K562 (cell line): ENCODE data around the gene TTLL3. TPM values are rescaled to one million over a fixed set of nuclear protein-coding genes. Genes with fewer than 3 reads are reported as not detected.

ENCODE experiments used
- ARID2 ChIP-seq: fragments of 450-650 bp; IDR thresholded peaks from 2 replicates; pipeline ENCODE4 v1.6.1; 2017; ENCODE audit warnings: antibody characterized with exemption, mild to moderate bottlenecking
- ARNT ChIP-seq, 2 experiments: fragments of 450-650 bp; IDR thresholded peaks; 2 replicates each; pipeline ENCODE4 v1.6.1; 2016; ENCODE audit warnings: mild to moderate bottlenecking in 1 of 2
- CBFA2T2 ChIP-seq: fragments of 450-650 bp; conservative IDR thresholded peaks from 2 replicates; pipeline ENCODE4 v1.6.1; 2017; ENCODE audit warnings: mild to moderate bottlenecking
- CHD4 ChIP-seq: fragments of 200-600 bp; sonication (generic); IDR thresholded peaks from 3 replicates; pipeline ENCODE4 v1.6.1; 2012; ENCODE audit warnings: low read depth, mild to moderate bottlenecking, mixed read lengths, low read length, inconsistent platforms; ENCODE audit not compliant: insufficient read depth, insufficient replicate concordance, poor library complexity, severe bottlenecking
- HIVEP1 ChIP-seq: fragments of 250-450 bp; sonication (Bioruptor Pico); IDR thresholded peaks from 2 replicates; pipeline ENCODE4 v1.4.0; 2020; ENCODE audit warnings: mild to moderate bottlenecking
- KDM1A ChIP-seq, 2 experiments: fragments of 450-650 bp; IDR thresholded peaks; 2 replicates each; pipeline ENCODE4 v1.6.1; 2016; ENCODE audit warnings: mild to moderate bottlenecking in 2 of 2
- KDM2B ChIP-seq: fragments of 250-450 bp; sonication (Bioruptor Pico); IDR thresholded peaks from 2 replicates; pipeline ENCODE4 v1.8.0; 2021; ENCODE audit warnings: mild to moderate bottlenecking, moderate library complexity
- L3MBTL2 ChIP-seq: fragments of 450-650 bp; IDR thresholded peaks from 2 replicates; pipeline ENCODE4 v1.6.1; 2016; ENCODE audit warnings: mild to moderate bottlenecking, moderate library complexity
- NCOR1 ChIP-seq: fragments of 450-650 bp; IDR thresholded peaks from 2 replicates; pipeline ENCODE4 v1.6.1; 2016; ENCODE audit warnings: mild to moderate bottlenecking, moderate library complexity
- NFYB ChIP-seq: IDR thresholded peaks from 2 replicates; pipeline ENCODE4 v1.6.1; 2011; ENCODE audit warnings: mild to moderate bottlenecking, moderate library complexity; ENCODE audit not compliant: insufficient read length; ENCODE audit errors: extremely low read depth
- RAD51 ChIP-seq: fragments of 450-650 bp; IDR thresholded peaks from 2 replicates; pipeline ENCODE4 v1.7.1; 2016; ENCODE audit warnings: low read depth, mild to moderate bottlenecking, borderline replicate concordance
- RFX5 ChIP-seq: IDR thresholded peaks from 2 replicates; pipeline ENCODE4 v1.6.1; 2011; ENCODE audit warnings: low read depth, mild to moderate bottlenecking, improper control_type of control experiment, low read length
- XRCC5 ChIP-seq: fragments of 200-400 bp; formaldehyde crosslinking; IDR thresholded peaks from 2 replicates; pipeline ENCODE4 v1.6.1; 2017; ENCODE audit warnings: low read depth, mild to moderate bottlenecking, low read length
- ZBTB7A ChIP-seq: IDR thresholded peaks from 2 replicates; pipeline ENCODE4 v1.6.1; 2011; ENCODE audit warnings: low read depth, mild to moderate bottlenecking, low read length, moderate library complexity, borderline replicate concordance; ENCODE audit not compliant: control insufficient read depth
- ZNF175 ChIP-seq: fragments of 200-800 bp; sonication (Bioruptor generic); IDR thresholded peaks from 2 replicates; pipeline ENCODE4 v1.6.1; 2016; ENCODE audit warnings: low read depth, mild to moderate bottlenecking, missing genetic modification characterization, missing compliant biosample characterization
- ZNF551 ChIP-seq: fragments of 250-450 bp; sonication (Bioruptor Pico); IDR thresholded peaks from 2 replicates; pipeline ENCODE4 v1.5.0; 2021; ENCODE audit warnings: mild to moderate bottlenecking, moderate library complexity
- polyA plus RNA-seq, 8 experiments: library from polyadenylated mRNA; depleted of rRNA in 4 of 8; stranded (reverse) in 5 of 8; unstranded in 3 of 8; fragments of >200 nt; fragmentation: Nextera tagmentation in 2 of 8; fragmentation: Illumina TruSeq in 1 of 8; extraction: Ambion mirVana in 2 of 8; extraction: Trizol in 1 of 8; gene quantifications; 2 replicates each; pipeline versions ENCODE4 v1.2.1 to v1.2.3, GENCODE V29; 2011 to 2014; ENCODE audit warnings: inconsistent platforms in 1 of 8, missing spikeins in 1 of 8
- total RNA-seq, 7 experiments: library from RNA; depleted of rRNA in 6 of 7; stranded (reverse); fragments of >200 nt in 6 of 7; fragmentation: Illumina TruSeq in 2 of 7; extraction: Trizol in 2 of 7; gene quantifications; 2 replicates each; pipeline versions ENCODE4 v1.2.1 to v1.2.3, GENCODE V29; 2011 to 2021; ENCODE audit warnings: low replicate concordance in 1 of 7
- TF ChIP-seq, protein P1 (sequence below): fragments of 250-450 bp; sonication (Bioruptor Pico); IDR thresholded peaks from 2 replicates; pipeline ENCODE4 v1.4.0; 2020
- TF ChIP-seq, protein P2 (sequence below), 2 experiments: IDR thresholded peaks; 2 replicates each; pipeline ENCODE4 v1.6.1; 2012; ENCODE audit warnings: improper control_type of control experiment in 2 of 2, low read depth in 2 of 2, low read length in 2 of 2, borderline replicate concordance in 1 of 2
- TF ChIP-seq, protein P3 (sequence below): fragments of 250-450 bp; sonication (Bioruptor Pico); IDR thresholded peaks from 2 replicates; pipeline ENCODE4 v1.8.0; 2022; ENCODE audit warnings: inconsistent platforms

Gene TTLL3
- total and polyA plus RNA-seq, 9 of the 15 experiments (the other 6 are each of a cell fraction or from before 2014, with no cell fraction given) = 8.9 to 106 (median 33.2) TPM

DNA sequence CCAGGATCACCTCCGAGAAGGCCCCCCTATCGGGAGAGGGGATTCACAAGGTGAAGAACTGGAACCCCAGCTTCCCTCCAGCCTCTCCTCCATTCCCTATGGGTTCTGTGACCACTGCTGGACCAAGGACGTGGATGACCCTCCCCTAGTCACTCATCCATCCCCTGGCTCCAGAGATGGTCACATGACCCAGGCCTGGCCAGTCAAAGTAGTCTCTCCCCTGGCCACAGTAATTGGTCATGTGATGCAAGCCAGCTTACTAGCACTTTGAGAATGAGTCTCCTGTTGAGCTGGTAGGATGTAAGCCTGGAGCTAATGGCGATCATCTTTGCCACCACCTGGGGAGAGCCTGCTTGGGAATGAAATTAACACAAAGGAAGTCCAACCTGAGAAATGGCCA lies 44.2 kb upstream of the TTLL3 start (continued):
- TF ChIP-seq L3MBTL2 (no peak), XRCC5 (no peak), ARNT (IDR thresholded peaks at IDR 0.05) (no peak), ZBTB7A (no peak), KDM2B (CRISPR knock-in tag) (no peak), CBFA2T2 (peak; percentile 80), RFX5 (no peak), ZNF175 (CRISPR knock-in tag) (0 out of 2 replicates have a peak, but pooled peaks have one; percentile 30), CHD4 (no peak), KDM1A (IDR thresholded peaks at IDR 0.05) (no peak), ZNF551 (CRISPR knock-in tag) (no peak), NCOR1 (no peak), NFYB (peak; percentile 29), RAD51 (peak; percentile 97), HIVEP1 (CRISPR knock-in tag) (no peak), ARID2 (no peak)
- TF ChIP-seq, protein P1, sequence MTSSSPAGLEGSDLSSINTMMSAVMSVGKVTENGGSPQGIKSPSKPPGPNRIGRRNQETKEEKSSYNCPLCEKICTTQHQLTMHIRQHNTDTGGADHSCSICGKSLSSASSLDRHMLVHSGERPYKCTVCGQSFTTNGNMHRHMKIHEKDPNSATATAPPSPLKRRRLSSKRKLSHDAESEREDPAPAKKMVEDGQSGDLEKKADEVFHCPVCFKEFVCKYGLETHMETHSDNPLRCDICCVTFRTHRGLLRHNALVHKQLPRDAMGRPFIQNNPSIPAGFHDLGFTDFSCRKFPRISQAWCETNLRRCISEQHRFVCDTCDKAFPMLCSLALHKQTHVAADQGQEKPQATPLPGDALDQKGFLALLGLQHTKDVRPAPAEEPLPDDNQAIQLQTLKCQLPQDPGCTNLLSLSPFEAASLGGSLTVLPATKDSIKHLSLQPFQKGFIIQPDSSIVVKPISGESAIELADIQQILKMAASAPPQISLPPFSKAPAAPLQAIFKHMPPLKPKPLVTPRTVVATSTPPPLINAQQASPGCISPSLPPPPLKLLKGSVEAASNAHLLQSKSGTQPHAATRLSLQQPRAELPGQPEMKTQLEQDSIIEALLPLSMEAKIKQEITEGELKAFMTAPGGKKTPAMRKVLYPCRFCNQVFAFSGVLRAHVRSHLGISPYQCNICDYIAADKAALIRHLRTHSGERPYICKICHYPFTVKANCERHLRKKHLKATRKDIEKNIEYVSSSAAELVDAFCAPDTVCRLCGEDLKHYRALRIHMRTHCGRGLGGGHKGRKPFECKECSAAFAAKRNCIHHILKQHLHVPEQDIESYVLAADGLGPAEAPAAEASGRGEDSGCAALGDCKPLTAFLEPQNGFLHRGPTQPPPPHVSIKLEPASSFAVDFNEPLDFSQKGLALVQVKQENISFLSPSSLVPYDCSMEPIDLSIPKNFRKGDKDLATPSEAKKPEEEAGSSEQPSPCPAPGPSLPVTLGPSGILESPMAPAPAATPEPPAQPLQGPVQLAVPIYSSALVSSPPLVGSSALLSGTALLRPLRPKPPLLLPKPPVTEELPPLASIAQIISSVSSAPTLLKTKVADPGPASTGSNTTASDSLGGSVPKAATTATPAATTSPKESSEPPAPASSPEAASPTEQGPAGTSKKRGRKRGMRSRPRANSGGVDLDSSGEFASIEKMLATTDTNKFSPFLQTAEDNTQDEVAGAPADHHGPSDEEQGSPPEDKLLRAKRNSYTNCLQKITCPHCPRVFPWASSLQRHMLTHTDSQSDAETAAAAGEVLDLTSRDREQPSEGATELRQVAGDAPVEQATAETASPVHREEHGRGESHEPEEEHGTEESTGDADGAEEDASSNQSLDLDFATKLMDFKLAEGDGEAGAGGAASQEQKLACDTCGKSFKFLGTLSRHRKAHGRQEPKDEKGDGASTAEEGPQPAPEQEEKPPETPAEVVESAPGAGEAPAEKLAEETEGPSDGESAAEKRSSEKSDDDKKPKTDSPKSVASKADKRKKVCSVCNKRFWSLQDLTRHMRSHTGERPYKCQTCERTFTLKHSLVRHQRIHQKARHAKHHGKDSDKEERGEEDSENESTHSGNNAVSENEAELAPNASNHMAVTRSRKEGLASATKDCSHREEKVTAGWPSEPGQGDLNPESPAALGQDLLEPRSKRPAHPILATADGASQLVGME (CRISPR knock-in tag) = 0 out of 2 replicates have a peak, but pooled peaks have one; percentile 20
- TF ChIP-seq, protein P2, sequence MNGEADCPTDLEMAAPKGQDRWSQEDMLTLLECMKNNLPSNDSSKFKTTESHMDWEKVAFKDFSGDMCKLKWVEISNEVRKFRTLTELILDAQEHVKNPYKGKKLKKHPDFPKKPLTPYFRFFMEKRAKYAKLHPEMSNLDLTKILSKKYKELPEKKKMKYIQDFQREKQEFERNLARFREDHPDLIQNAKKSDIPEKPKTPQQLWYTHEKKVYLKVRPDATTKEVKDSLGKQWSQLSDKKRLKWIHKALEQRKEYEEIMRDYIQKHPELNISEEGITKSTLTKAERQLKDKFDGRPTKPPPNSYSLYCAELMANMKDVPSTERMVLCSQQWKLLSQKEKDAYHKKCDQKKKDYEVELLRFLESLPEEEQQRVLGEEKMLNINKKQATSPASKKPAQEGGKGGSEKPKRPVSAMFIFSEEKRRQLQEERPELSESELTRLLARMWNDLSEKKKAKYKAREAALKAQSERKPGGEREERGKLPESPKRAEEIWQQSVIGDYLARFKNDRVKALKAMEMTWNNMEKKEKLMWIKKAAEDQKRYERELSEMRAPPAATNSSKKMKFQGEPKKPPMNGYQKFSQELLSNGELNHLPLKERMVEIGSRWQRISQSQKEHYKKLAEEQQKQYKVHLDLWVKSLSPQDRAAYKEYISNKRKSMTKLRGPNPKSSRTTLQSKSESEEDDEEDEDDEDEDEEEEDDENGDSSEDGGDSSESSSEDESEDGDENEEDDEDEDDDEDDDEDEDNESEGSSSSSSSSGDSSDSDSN (IDR thresholded peaks at IDR 0.05; ENCODE audit: borderline replicate concordance in 1 of 2, low read depth in 2 of 2, low read length in 2 of 2) = no peak
- TF ChIP-seq, protein P3, sequence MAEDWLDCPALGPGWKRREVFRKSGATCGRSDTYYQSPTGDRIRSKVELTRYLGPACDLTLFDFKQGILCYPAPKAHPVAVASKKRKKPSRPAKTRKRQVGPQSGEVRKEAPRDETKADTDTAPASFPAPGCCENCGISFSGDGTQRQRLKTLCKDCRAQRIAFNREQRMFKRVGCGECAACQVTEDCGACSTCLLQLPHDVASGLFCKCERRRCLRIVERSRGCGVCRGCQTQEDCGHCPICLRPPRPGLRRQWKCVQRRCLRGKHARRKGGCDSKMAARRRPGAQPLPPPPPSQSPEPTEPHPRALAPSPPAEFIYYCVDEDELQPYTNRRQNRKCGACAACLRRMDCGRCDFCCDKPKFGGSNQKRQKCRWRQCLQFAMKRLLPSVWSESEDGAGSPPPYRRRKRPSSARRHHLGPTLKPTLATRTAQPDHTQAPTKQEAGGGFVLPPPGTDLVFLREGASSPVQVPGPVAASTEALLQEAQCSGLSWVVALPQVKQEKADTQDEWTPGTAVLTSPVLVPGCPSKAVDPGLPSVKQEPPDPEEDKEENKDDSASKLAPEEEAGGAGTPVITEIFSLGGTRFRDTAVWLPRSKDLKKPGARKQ (CRISPR knock-in tag) = no peak
